Lower leg skin (tissue), 3 donors: ENCODE results near the gene CA6.
"Not testable (repeated sequence)": the region's sequence is repeated elsewhere in the genome, so short reads cannot be mapped to it uniquely, and the experiment has no call there.

Experiments used
- CTCF ChIP-seq, 3 donors: fragments of 450-650 bp; IDR thresholded peaks; one replicate each; pipeline ENCODE4 v1.5.1; 2016; ENCODE audit warnings: antibody characterized with exemption in 3 of 3, mild to moderate bottlenecking in 3 of 3, moderate library complexity in 2 of 3
- POLR2A ChIP-seq, 2 donors: fragments of 450-650 bp; IDR thresholded peaks; one replicate each; pipeline ENCODE4 v1.6.1; 2016 to 2017; ENCODE audit warnings: antibody characterized with exemption in 2 of 2, mild to moderate bottlenecking in 1 of 2, moderate library complexity in 1 of 2

- not testable (repeated sequence) for TF ChIP-seq CTCF, POLR2A (IDR thresholded peaks at IDR 0.05)
Observed at GRCh38 chr1:8968902-8969301, 23.2 kb downstream of the CA6 start.
